Tibial nerve (tissue), 4 donors: ENCODE measurements around the gene PSRC1. TPM values are rescaled to one million over a fixed set of nuclear protein-coding genes. Genes with fewer than 3 reads are reported as not detected.

ENCODE experiments used
- DNase-seq, 2 donors: peaks; one replicate each; pipeline ENCODE4 v3.0.0-alpha.2; 2019; ENCODE audit warnings: low spot score in 2 of 2
- H3K27ac ChIP-seq, 4 donors: fragments of 200-600 bp; sonication (generic) in 3 of 4; one replicate each; pipeline ENCODE4 v1.5.1; 2017 to 2019; ENCODE audit warnings: mild to moderate bottlenecking in 1 of 4
- H3K27me3 ChIP-seq, 2 donors: fragments of 200-600 bp; sonication (generic) in 1 of 2; one replicate each; pipeline versions ENCODE4 v1.5.1 to v1.6.0; 2017 to 2019
- H3K36me3 ChIP-seq, 3 donors: fragments of 200-600 bp; sonication (generic); one replicate each; pipeline ENCODE4 v1.5.1; 2018 to 2019
- H3K4me1 ChIP-seq, 4 donors: fragments of 200-600 bp; sonication (generic) in 3 of 4; one replicate each; pipeline ENCODE4 v1.5.1; 2017 to 2019
- H3K4me3 ChIP-seq, 4 donors: fragments of 200-600 bp; sonication (generic) in 3 of 4; one replicate each; pipeline ENCODE4 v1.5.1; 2017 to 2019; ENCODE audit warnings: mild to moderate bottlenecking in 1 of 4, moderate library complexity in 1 of 4
- H3K9me3 ChIP-seq, 4 donors: fragments of 200-600 bp; sonication (generic) in 3 of 4; one replicate each; pipeline ENCODE4 v1.5.1; 2017 to 2019
- CTCF ChIP-seq, 5 experiments: fragments of 200-600 bp in 3 of 5; fragments of 450-650 bp in 2 of 5; sonication (generic) in 3 of 5; IDR thresholded peaks; one replicate each; pipeline ENCODE4 v1.5.1; 2016 to 2019; ENCODE audit warnings: antibody characterized with exemption in 5 of 5, mild to moderate bottlenecking in 3 of 5, moderate library complexity in 2 of 5
- EP300 ChIP-seq, 2 donors: sonication (generic); formaldehyde crosslinking; IDR thresholded peaks; one replicate each; pipeline ENCODE4 v1.6.1; 2017; ENCODE audit warnings: antibody characterized with exemption in 2 of 2, mild to moderate bottlenecking in 1 of 2
- POLR2A ChIP-seq, 2 donors: fragments of 450-650 bp; IDR thresholded peaks; one replicate each; pipeline ENCODE4 v1.6.1; 2017; ENCODE audit warnings: antibody characterized with exemption in 2 of 2, mild to moderate bottlenecking in 2 of 2, moderate library complexity in 2 of 2
- WGBS, 2 donors: methylation state at CpG; one replicate each; pipeline ENCODE4 v1.1.5; 2018; 5-methylcytosine and 5-hydroxymethylcytosine counted together
- total RNA-seq, 4 donors: library from RNA; depleted of rRNA; stranded (reverse); fragments of >200 nt; gene quantifications; one replicate each; pipeline ENCODE4 v1.1.0, GENCODE V29; 2016

The PSRC1 gene
- total RNA-seq, 4 donors from 2014 or later: 33.0 to 62.0 (median 47.4) TPM

DNA sequence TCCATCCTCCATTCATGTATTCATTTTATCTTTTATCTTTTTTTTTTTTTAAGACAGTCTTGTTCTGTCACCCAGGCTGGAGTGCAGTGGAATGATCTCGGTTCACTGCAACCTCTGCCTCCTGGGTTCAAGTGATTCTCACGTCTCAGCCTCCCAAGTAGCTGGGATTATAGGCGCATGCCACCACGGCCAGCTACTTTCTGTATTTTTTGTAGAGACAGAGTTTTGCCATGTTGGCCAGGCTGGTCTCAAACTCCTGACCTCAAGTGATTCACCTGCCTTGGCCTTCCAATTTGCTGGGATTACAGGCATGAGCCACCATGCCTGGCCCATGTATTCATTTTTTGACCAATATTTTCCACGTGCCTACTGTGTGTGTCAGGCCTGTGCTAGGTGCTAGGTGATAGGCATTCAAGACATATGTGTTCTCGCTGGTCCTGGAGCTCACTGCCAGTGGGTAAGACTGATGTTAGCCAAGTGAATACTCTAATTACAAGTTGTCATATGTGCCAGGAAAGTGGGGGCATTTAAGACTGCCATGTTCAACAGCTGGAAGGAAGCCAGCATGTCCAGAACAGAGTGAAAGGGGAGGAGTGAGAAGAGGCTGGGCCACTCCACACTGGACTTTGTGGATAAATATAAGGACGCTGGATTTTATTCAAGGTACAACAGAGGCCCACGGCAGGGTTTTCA, 38.9 kb downstream of the PSRC1 start:
- Histone ChIP-seq H3K27me3 (no peaks in the 10 kb centered on the region), H3K36me3 (peaks cover 0 to 8% (median 0%) of the 10 kb centered on the region in 3 donors), H3K9me3 (no peaks in the 10 kb centered on the region), H3K27ac (no peak overlapping the region), H3K4me3 (no peak overlapping the region), H3K4me1 (peaks cover 0 to 40% (median 10%) of the 10 kb centered on the region in 4 donors)
- TF ChIP-seq POLR2A (IDR thresholded peaks at IDR 0.05) (no peak), CTCF (IDR thresholded peaks at IDR 0.05) (no peak), EP300 (IDR thresholded peaks at IDR 0.05) (no peak)
- 79% methylated on average over 8 of the region's 8 CpGs for WGBS, 2 donors
- DNase-seq: no peak

GRCh38 chr1:109243221-109243620, 39.7 kb downstream of the PSRC1 start:
- TF ChIP-seq CTCF (IDR thresholded peaks at IDR 0.05): no peak
- TF ChIP-seq POLR2A (IDR thresholded peaks at IDR 0.05): no peak
- no peak for TF ChIP-seq EP300 (IDR thresholded peaks at IDR 0.05)
- no peaks in the 10 kb centered on the region for H3K27me3 ChIP-seq
- no peaks in the 10 kb centered on the region for H3K9me3 ChIP-seq
- H3K4me1 ChIP-seq: peaks cover 0 to 32% (median 8%) of the 10 kb centered on the region in 4 donors
- H3K36me3 ChIP-seq: peaks cover 0 to 16% (median 0%) of the 10 kb centered on the region in 3 donors
- no peak overlapping the region for H3K4me3 ChIP-seq
- no peak overlapping the region for H3K27ac ChIP-seq
- no peak for DNase-seq
- WGBS, 2 donors: 51 to 53% methylated on average over 5 of the region's 5 CpGs

- TF ChIP-seq EP300 (IDR thresholded peaks at IDR 0.05) (no peak), CTCF (IDR thresholded peaks at IDR 0.05) (no peak), POLR2A (IDR thresholded peaks at IDR 0.05) (no peak)
- WGBS, 2 donors: 51 to 55% methylated on average over 7 of the region's 7 CpGs
- H3K27ac ChIP-seq: no peak overlapping the region
These were observed 40.6 kb downstream of the PSRC1 start for GRCh38 chr1:109242387-109242786.

GRCh38 chr1:109241841-109242345, 41.1 kb downstream of the PSRC1 start:
- Histone ChIP-seq H3K36me3 (peaks cover 0 to 29% (median 0%) of the 10 kb centered on the region in 3 donors), H3K27me3 (no peaks in the 10 kb centered on the region), H3K27ac (no peak overlapping the region), H3K4me1 (peaks cover 0 to 32% (median 8%) of the 10 kb centered on the region in 4 donors), H3K9me3 (no peaks in the 10 kb centered on the region), H3K4me3 (no peak overlapping the region)
- TF ChIP-seq EP300 (IDR thresholded peaks at IDR 0.05) (no peak), CTCF (IDR thresholded peaks at IDR 0.05) (no peak), POLR2A (IDR thresholded peaks at IDR 0.05) (no peak)
- no peak for DNase-seq
- 32 to 34% methylated on average over 8 of the region's 8 CpGs for WGBS, 2 donors

More at GRCh38 chr1:109242387-109242786, 40.6 kb downstream of the PSRC1 start:
- DNase-seq: no peak
- H3K27me3 ChIP-seq: no peaks in the 10 kb centered on the region
- H3K36me3 ChIP-seq: peaks cover 0 to 24% (median 0%) of the 10 kb centered on the region in 3 donors
- H3K4me3 ChIP-seq: no peak overlapping the region
- H3K4me1 ChIP-seq: peaks cover 0 to 32% (median 8%) of the 10 kb centered on the region in 4 donors
- no peaks in the 10 kb centered on the region for H3K9me3 ChIP-seq

DNA sequence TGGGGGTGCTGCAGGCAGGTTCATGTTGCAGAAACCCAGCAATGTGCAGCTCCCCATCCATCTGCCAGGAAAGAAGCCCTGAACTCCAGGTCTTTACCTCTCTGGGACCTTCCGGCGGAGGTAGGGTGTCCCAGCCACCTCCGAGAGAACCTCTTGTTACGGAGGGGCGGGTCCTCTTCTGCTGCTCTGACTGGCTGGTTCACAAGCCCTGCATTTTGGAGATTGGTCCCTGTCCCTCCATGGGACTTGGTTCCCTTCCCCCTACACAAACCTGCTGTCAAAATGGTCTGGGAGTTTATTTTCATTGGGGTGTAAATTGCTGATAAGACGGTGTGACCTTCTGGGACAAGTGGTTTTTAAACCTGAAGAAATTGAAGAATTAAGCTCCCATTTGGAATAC, 41.6 kb downstream of the PSRC1 start:
- Histone ChIP-seq H3K36me3 (peaks cover 0 to 34% (median 5%) of the 10 kb centered on the region in 3 donors), H3K4me1 (peaks cover 0 to 30% (median 8%) of the 10 kb centered on the region in 4 donors), H3K9me3 (no peaks in the 10 kb centered on the region), H3K27me3 (no peaks in the 10 kb centered on the region), H3K4me3 (no peak overlapping the region), H3K27ac (no peak overlapping the region)
- 47 to 67% methylated on average over 6 of the region's 6 CpGs for WGBS, 2 donors
- no peak for TF ChIP-seq EP300 (IDR thresholded peaks at IDR 0.05)
- no peak for TF ChIP-seq CTCF (IDR thresholded peaks at IDR 0.05)
- TF ChIP-seq POLR2A (IDR thresholded peaks at IDR 0.05): no peak
- DNase-seq: no peak
